HepG2 (cell line): ENCODE results near the gene PIEZO1. TPM values are rescaled to one million over a fixed set of nuclear protein-coding genes. Genes with fewer than 3 reads are reported as not detected.

Experiments
- ATAC-seq: fragments of 200-7000 bp; cut with Tn5 transposase; 3 replicates; pipeline ENCODE4 v1.9.1; 2020; ENCODE audit warnings: mild to moderate bottlenecking, moderate library complexity
- BruUV-seq: library from RNA; stranded (reverse); fragments of 400-500 nt; replicated peaks from 2 replicates; lab custom pipeline; 2021; lab: Mats Ljungman, UMichigan
- CTCF ChIA-PET: fragments of 300-600 bp; formaldehyde crosslinking; extraction: SDS; loops from one replicate; lab custom pipeline; 2021; ENCODE audit warnings: low total read pairs, inconsistent platforms, low intra/inter-chr PET ratio; lab: Yijun Ruan, JAX
- POLR2A ChIA-PET: fragments of 350-600 bp; sonication (Branson Sonifier 250); formaldehyde crosslinking; loops from one replicate; lab custom pipeline; 2020; ENCODE audit warnings: antibody characterized with exemption, inconsistent platforms; lab: Yijun Ruan, JAX
- DNase-seq: peaks from one replicate; pipeline ENCODE4 v3.0.0-alpha.2; 2015; ENCODE audit warnings: low spot score
- FAIRE-seq: peaks from 3 replicates; lab custom pipeline; 2011; peaks lifted over from hg19 to GRCh38; lab: Jason Lieb, UNC
- H2AFZ ChIP-seq: one replicate; pipeline ENCODE4 v1.6.1; 2011; ENCODE audit warnings: low read length, inconsistent platforms
- H3K27ac ChIP-seq: fragments of 300-600 bp; 3 replicates; pipeline ENCODE4 v1.8.0; 2011; ENCODE audit warnings: mixed run types, mild to moderate bottlenecking, mixed read lengths, low read length, inconsistent platforms; ENCODE audit not compliant: insufficient read depth; ENCODE audit errors: extremely low read length
- H3K27me3 ChIP-seq, 2 experiments: fragments of 200-600 bp in 1 of 2; 2 replicates in 1 of 2; 3 replicates in 1 of 2; pipeline versions ENCODE4 v1.6.0 to v1.8.0; 2011; ENCODE audit warnings: low read length in 2 of 2, mild to moderate bottlenecking in 2 of 2, moderate library complexity in 2 of 2, inconsistent platforms in 1 of 2; ENCODE audit not compliant: insufficient read depth in 2 of 2, control insufficient read depth in 1 of 2
- H3K36me3 ChIP-seq, 2 experiments: fragments of 200-600 bp in 1 of 2; replicated peaks in 1 of 2; 2 replicates in 1 of 2; 3 replicates in 1 of 2; pipeline versions ENCODE4 v1.5.1 to v1.8.0; 2011; ENCODE audit warnings: low read length in 2 of 2, inconsistent platforms in 1 of 2; ENCODE audit not compliant: insufficient read depth in 2 of 2, control insufficient read depth in 1 of 2
- H3K4me1 ChIP-seq: 2 replicates; pipeline ENCODE4 v1.5.1; 2012; ENCODE audit warnings: low read length, inconsistent platforms; ENCODE audit not compliant: insufficient read depth
- H3K4me2 ChIP-seq: 2 replicates; pipeline ENCODE4 v1.6.0; 2011; ENCODE audit warnings: low read depth, low read length, inconsistent platforms
- H3K4me3 ChIP-seq, 3 experiments: fragments of 200-600 bp in 1 of 3; sonication (generic), shearing (Covaris generic) in 1 of 3; replicated peaks in 1 of 3; 2 replicates each; pipeline ENCODE4 v1.5.1; 2011 to 2016; ENCODE audit warnings: low read length in 3 of 3, inconsistent platforms in 2 of 3, low read depth in 2 of 3, mild to moderate bottlenecking in 2 of 3, control low read depth in 1 of 3, mixed read lengths in 1 of 3; ENCODE audit not compliant: insufficient read depth in 1 of 3
- H3K79me2 ChIP-seq: one replicate; pipeline ENCODE4 v1.6.1; 2011; ENCODE audit warnings: low read length, inconsistent platforms; ENCODE audit not compliant: insufficient read depth
- H3K9ac ChIP-seq: 2 replicates; pipeline ENCODE4 v1.6.0; 2011; ENCODE audit warnings: mild to moderate bottlenecking, low read depth, low read length, inconsistent platforms; ENCODE audit not compliant: insufficient read depth
- H3K9me3 ChIP-seq: 2 replicates; pipeline ENCODE4 v1.5.1; 2012; ENCODE audit warnings: mild to moderate bottlenecking, low read length
- H4K20me1 ChIP-seq: 2 replicates; pipeline ENCODE4 v1.6.0; 2011; ENCODE audit warnings: inconsistent platforms, mild to moderate bottlenecking, low read length, moderate library complexity; ENCODE audit not compliant: insufficient read depth
- ARNTL ChIP-seq: sonication (generic); formaldehyde crosslinking; IDR thresholded peaks from 2 replicates; pipeline ENCODE4 v1.4.0; 2020; ENCODE audit warnings: mild to moderate bottlenecking, missing genetic modification reagents
- MAFF ChIP-seq: IDR thresholded peaks from 2 replicates; pipeline ENCODE4 v1.6.1; 2011; ENCODE audit warnings: low read depth, low read length, improper control_type of control experiment
- NFATC3 ChIP-seq: sonication (generic); formaldehyde crosslinking; IDR thresholded peaks from 2 replicates; pipeline ENCODE4 v1.5.1; 2020; ENCODE audit warnings: mild to moderate bottlenecking, missing genetic modification reagents
- NR1H2 ChIP-seq: sonication (generic); formaldehyde crosslinking; IDR thresholded peaks from 2 replicates; pipeline ENCODE4 v1.8.1; 2022; ENCODE audit warnings: low read depth, missing genetic modification reagents, borderline replicate concordance
- RARA ChIP-seq: IDR thresholded peaks from 2 replicates; pipeline ENCODE4 v1.6.1; 2016; ENCODE audit warnings: missing genetic modification reagents, missing compliant biosample characterization
- RBM22 ChIP-seq: fragments of 200-400 bp; formaldehyde crosslinking; optimal IDR thresholded peaks from 2 replicates; pipeline ENCODE3; 2017; ENCODE audit warnings: mild to moderate bottlenecking, low read length, moderate library complexity
- RFXANK ChIP-seq: IDR thresholded peaks from 2 replicates; pipeline ENCODE4 v1.6.1; 2016
- SSRP1 ChIP-seq: IDR thresholded peaks from 2 replicates; pipeline ENCODE4 v1.6.1; 2016; ENCODE audit warnings: control low read depth
- STAT5B ChIP-seq: sonication (generic); formaldehyde crosslinking; IDR thresholded peaks from 2 replicates; pipeline ENCODE4 v1.4.0; 2020; ENCODE audit warnings: missing genetic modification reagents
- ZFAT ChIP-seq: sonication (generic); formaldehyde crosslinking; conservative IDR thresholded peaks from 2 replicates; pipeline ENCODE4 v1.8.1; 2023; ENCODE audit warnings: missing genetic modification reagents, inconsistent platforms
- ZNF121 ChIP-seq: sonication (generic); formaldehyde crosslinking; IDR thresholded peaks from 2 replicates; pipeline ENCODE4 v1.5.0; 2020; ENCODE audit warnings: mild to moderate bottlenecking, missing genetic modification reagents
- ZNF232 ChIP-seq: sonication (generic); formaldehyde crosslinking; IDR thresholded peaks from 2 replicates; pipeline ENCODE4 v1.4.0; 2020; ENCODE audit warnings: missing genetic modification reagents, borderline replicate concordance
- ZNF335 ChIP-seq: sonication (generic); formaldehyde crosslinking; IDR thresholded peaks from 2 replicates; pipeline ENCODE4 v1.4.0; 2020; ENCODE audit warnings: missing genetic modification reagents
- ZNF891 ChIP-seq: sonication (generic); formaldehyde crosslinking; IDR thresholded peaks from 2 replicates; pipeline ENCODE4 v1.5.0; 2020; ENCODE audit warnings: mild to moderate bottlenecking, missing genetic modification reagents
- WGBS: methylation state at CpG from one replicate; pipeline ENCODE4 v1.1.6; 2017; ENCODE audit warnings: low lambda C conversion rate; 5-methylcytosine and 5-hydroxymethylcytosine counted together
- in situ Hi-C: cut with HindIII; loops from 2 replicates; pipeline ENCODE4 v1.10.0; 2017; ENCODE audit warnings: low pct_unique_long_range_greater_than_20kb; ENCODE audit not compliant: extremely low pct_ligation_motif_present
- intact Hi-C: fragments of 100-400 bp; cut with micrococcal nuclease; formaldehyde crosslinking; loops from one replicate; pipeline ENCODE4 v1.10.0; 2022; ENCODE audit not compliant: unreplicated experiment
- polyA plus RNA-seq, 8 experiments: library from polyadenylated mRNA; depleted of rRNA in 3 of 8; stranded (reverse) in 7 of 8; unstranded in 1 of 8; fragments of >200 nt; fragmentation: Illumina TruSeq in 4 of 8; extraction: Trizol in 4 of 8; gene quantifications; 2 replicates each; pipeline versions ENCODE4 v1.2.1 to v1.2.3, GENCODE V29; 2011 to 2016; ENCODE audit warnings: low read depth in 4 of 8, missing spikeins in 1 of 8, mixed read lengths in 1 of 8; ENCODE audit not compliant: insufficient read depth in 1 of 8
- total RNA-seq, 5 experiments: library from RNA; depleted of rRNA; stranded (reverse); fragments of >200 nt; fragmentation: Illumina TruSeq; extraction: Trizol; gene quantifications; 2 replicates each; pipeline ENCODE4 v1.2.3, GENCODE V29; 2016; ENCODE audit warnings: low read depth in 1 of 5
- TF ChIP-seq, protein P1 (sequence below): sonication (generic); formaldehyde crosslinking; IDR thresholded peaks from 2 replicates; pipeline ENCODE4 v1.4.0; 2020; ENCODE audit warnings: mild to moderate bottlenecking, missing genetic modification reagents
- TF ChIP-seq, protein P2 (sequence below): sonication (generic); formaldehyde crosslinking; IDR thresholded peaks from 2 replicates; pipeline ENCODE4 v1.8.1; 2022; ENCODE audit warnings: mild to moderate bottlenecking, missing genetic modification reagents
- TF ChIP-seq, protein P3 (sequence below): sonication (generic); formaldehyde crosslinking; IDR thresholded peaks from 2 replicates; pipeline ENCODE4 v1.5.0; 2020; ENCODE audit warnings: missing genetic modification reagents, mild to moderate bottlenecking, borderline replicate concordance
- TF ChIP-seq, protein P4 (sequence below): sonication (generic); formaldehyde crosslinking; IDR thresholded peaks from 2 replicates; pipeline ENCODE4 v1.4.0; 2020; ENCODE audit warnings: missing genetic modification reagents, borderline replicate concordance
- TF ChIP-seq, protein P5 (sequence below): sonication (generic); formaldehyde crosslinking; IDR thresholded peaks from 2 replicates; pipeline ENCODE4 v1.4.0; 2020; ENCODE audit warnings: low read depth, mild to moderate bottlenecking, missing genetic modification reagents
- TF ChIP-seq, protein P6 (sequence below): IDR thresholded peaks from 2 replicates; pipeline ENCODE4 v1.6.1; 2016; ENCODE audit warnings: low read depth, borderline replicate concordance

Gene PIEZO1
- total and polyA plus RNA-seq, 2 of the 13 experiments (the other 11 are each of a cell fraction or from before 2014, with no cell fraction given) = 67.9 to 85.0 TPM

DNA sequence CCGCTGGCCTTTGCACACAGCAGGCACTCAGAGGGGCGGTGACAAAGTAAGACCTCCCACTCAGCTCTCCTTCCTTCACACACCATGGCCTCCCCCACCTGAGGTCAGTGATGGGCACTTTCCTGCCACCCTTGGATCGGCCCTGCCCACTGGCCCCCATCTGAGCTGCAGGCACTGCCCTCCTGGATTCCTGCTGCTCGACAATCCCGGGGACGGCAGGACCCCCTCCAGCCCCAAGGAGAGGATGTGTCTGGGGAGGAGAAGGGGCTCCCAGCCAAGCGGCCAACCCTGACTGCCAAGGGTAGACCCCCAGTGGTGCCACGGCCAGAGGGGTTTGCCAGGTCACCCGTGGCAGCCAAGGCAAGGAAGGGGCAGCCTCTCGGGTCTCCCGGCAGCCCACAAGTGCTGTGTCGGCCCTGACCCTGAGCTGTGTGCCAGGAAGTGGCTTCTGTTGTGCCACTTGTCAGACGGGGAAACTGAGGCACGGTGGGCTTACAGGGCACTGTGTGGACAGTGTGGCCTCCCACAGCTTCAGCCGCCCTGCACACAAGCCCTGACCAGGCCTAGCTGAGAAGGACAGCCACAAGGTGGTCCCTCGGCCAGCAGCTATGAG is 22.7 kb downstream of the PIEZO1 start:
- DNase-seq (no peak), FAIRE-seq (no peak), ATAC-seq (no peak)
- Histone ChIP-seq H3K4me1 (peaks cover 69% of the 10 kb centered on the region), H3K4me2 (no peak overlapping the region), H2AFZ (no peak overlapping the region), H3K27me3 (no peaks in the 10 kb centered on the region), H3K9me3 (no peaks in the 10 kb centered on the region), H3K79me2 (peaks cover 22% of the 10 kb centered on the region), H4K20me1 (peaks cover 28% of the 10 kb centered on the region), H3K36me3 (peaks cover 0 to 2% of the 10 kb centered on the region in 2 experiments; a peak in 2 of 5 replicates), H3K9ac (no peak overlapping the region), H3K4me3 (no peak overlapping the region), H3K27ac (no peak overlapping the region)
- in situ Hi-C loops (no loop called here), intact Hi-C loops (no loop called here)
- POLR2A ChIA-PET = interaction anchor here (1.5 to 1.6 kb wide), 2 partner anchors 50 to 455 kb away, joined by 4 to 7 read pairs; partner anchors contain the start of genes APRT and ZNF778
- no TSS peak for BruUV-seq
- 81% methylated on average over 11 of the region's 16 CpGs for WGBS
- CTCF ChIA-PET = no interaction called here
- TF ChIP-seq ZNF891 (CRISPR knock-in tag) = no peak
- TF ChIP-seq ZNF121 (CRISPR knock-in tag) = no peak
- TF ChIP-seq NFATC3 (CRISPR knock-in tag) = no peak
- TF ChIP-seq, protein P1, sequence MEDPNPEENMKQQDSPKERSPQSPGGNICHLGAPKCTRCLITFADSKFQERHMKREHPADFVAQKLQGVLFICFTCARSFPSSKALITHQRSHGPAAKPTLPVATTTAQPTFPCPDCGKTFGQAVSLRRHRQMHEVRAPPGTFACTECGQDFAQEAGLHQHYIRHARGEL (CRISPR knock-in tag) = no peak
- no peak for TF ChIP-seq RARA (CRISPR knock-in tag)
- no peak for TF ChIP-seq ZNF335 (CRISPR knock-in tag)
- TF ChIP-seq, protein P2, sequence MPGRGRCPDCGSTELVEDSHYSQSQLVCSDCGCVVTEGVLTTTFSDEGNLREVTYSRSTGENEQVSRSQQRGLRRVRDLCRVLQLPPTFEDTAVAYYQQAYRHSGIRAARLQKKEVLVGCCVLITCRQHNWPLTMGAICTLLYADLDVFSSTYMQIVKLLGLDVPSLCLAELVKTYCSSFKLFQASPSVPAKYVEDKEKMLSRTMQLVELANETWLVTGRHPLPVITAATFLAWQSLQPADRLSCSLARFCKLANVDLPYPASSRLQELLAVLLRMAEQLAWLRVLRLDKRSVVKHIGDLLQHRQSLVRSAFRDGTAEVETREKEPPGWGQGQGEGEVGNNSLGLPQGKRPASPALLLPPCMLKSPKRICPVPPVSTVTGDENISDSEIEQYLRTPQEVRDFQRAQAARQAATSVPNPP (CRISPR knock-in tag) = no peak
- TF ChIP-seq STAT5B (CRISPR knock-in tag) = no peak
- no peak for TF ChIP-seq ZNF232 (CRISPR knock-in tag)
- no peak for TF ChIP-seq ARNTL (CRISPR knock-in tag)
- TF ChIP-seq MAFF = no peak
- TF ChIP-seq, protein P3, sequence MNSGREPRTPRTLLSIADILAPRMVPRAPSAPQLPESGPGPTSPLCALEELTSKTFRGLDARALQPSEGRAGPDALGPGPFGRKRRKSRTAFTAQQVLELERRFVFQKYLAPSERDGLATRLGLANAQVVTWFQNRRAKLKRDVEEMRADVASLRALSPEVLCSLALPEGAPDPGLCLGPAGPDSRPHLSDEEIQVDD = no peak
- TF ChIP-seq NR1H2 (CRISPR knock-in tag) = 0 out of 2 replicates have a peak, but pooled peaks have one; percentile 23
- TF ChIP-seq, protein P4, sequence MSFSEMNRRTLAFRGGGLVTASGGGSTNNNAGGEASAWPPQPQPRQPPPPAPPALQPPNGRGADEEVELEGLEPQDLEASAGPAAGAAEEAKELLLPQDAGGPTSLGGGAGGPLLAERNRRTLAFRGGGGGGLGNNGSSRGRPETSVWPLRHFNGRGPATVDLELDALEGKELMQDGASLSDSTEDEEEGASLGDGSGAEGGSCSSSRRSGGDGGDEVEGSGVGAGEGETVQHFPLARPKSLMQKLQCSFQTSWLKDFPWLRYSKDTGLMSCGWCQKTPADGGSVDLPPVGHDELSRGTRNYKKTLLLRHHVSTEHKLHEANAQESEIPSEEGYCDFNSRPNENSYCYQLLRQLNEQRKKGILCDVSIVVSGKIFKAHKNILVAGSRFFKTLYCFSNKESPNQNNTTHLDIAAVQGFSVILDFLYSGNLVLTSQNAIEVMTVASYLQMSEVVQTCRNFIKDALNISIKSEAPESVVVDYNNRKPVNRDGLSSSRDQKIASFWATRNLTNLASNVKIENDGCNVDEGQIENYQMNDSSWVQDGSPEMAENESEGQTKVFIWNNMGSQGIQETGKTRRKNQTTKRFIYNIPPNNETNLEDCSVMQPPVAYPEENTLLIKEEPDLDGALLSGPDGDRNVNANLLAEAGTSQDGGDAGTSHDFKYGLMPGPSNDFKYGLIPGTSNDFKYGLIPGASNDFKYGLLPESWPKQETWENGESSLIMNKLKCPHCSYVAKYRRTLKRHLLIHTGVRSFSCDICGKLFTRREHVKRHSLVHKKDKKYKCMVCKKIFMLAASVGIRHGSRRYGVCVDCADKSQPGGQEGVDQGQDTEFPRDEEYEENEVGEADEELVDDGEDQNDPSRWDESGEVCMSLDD (CRISPR knock-in tag) = no peak
- no peak for TF ChIP-seq ZFAT (CRISPR knock-in tag)
- TF ChIP-seq SSRP1 (CRISPR knock-in tag) = no peak
- TF ChIP-seq, protein P5, sequence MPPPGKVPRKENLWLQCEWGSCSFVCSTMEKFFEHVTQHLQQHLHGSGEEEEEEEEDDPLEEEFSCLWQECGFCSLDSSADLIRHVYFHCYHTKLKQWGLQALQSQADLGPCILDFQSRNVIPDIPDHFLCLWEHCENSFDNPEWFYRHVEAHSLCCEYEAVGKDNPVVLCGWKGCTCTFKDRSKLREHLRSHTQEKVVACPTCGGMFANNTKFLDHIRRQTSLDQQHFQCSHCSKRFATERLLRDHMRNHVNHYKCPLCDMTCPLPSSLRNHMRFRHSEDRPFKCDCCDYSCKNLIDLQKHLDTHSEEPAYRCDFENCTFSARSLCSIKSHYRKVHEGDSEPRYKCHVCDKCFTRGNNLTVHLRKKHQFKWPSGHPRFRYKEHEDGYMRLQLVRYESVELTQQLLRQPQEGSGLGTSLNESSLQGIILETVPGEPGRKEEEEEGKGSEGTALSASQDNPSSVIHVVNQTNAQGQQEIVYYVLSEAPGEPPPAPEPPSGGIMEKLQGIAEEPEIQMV (CRISPR knock-in tag) = no peak
- TF ChIP-seq, protein P6, sequence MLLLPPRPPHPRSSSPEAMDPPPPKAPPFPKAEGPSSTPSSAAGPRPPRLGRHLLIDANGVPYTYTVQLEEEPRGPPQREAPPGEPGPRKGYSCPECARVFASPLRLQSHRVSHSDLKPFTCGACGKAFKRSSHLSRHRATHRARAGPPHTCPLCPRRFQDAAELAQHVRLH = no peak
- TF ChIP-seq RBM22 = peak; percentile 14
- no peak for TF ChIP-seq RFXANK (CRISPR knock-in tag)
